ENCODE measurements around the gene PLCL1. TPM values are rescaled to one million over a fixed set of nuclear protein-coding genes. Genes with fewer than 3 reads are reported as not detected.
A peak's percentile ranks its signal among the peaks of the same experiment; 100 is the strongest.

Gene PLCL1
- total and polyA plus RNA-seq, 10 donors: 0.54 to 6.5 (median 4.0) TPM

GRCh38 chr2:198004921-198005829, 200.8 kb downstream of the PLCL1 start:
- Histone ChIP-seq H3K36me3 (no peaks in the 10 kb centered on the region), H3K27me3 (replicated peaks in 1 of 7) (no peaks in the 10 kb centered on the region), H3K27ac (peak overlapping the region in 7 of 8 donors; percentile 5 to 54 (median 37)), H3K4me3 (no peak overlapping the region), H3K9me3 (peaks cover 0 to 5% (median 0%) of the 10 kb centered on the region in 8 donors), H3K4me1 (no peaks in the 10 kb centered on the region)
- TF ChIP-seq POLR2AphosphoS5 (IDR thresholded peaks at IDR 0.05) (no peak), CTCF (IDR thresholded peaks at IDR 0.05 in 8 of 11, conservative IDR thresholded peaks at IDR 0.05 in 3 of 11) (no peak), POLR2A (IDR thresholded peaks at IDR 0.05) (no peak)
- no peak for DNase-seq
- WGBS, 5 donors: 76 to 86% (median 83%) methylated on average over 12 of the region's 12 CpGs
- intact Hi-C loops (cut with DNase I; ENCODE audit: low total_unique reads): no loop called here

GRCh38 chr2:198006733-198007132, 202.3 kb downstream of the PLCL1 start:
- H3K4me1 ChIP-seq: no peaks in the 10 kb centered on the region
- intact Hi-C loops (cut with DNase I; ENCODE audit: low total_unique reads): no loop called here
- H3K27ac ChIP-seq: no peak overlapping the region
- no peak overlapping the region for H3K4me3 ChIP-seq
- no peaks in the 10 kb centered on the region for H3K36me3 ChIP-seq
- H3K27me3 ChIP-seq (replicated peaks in 1 of 7): no peaks in the 10 kb centered on the region
- TF ChIP-seq CTCF (IDR thresholded peaks at IDR 0.05 in 8 of 11, conservative IDR thresholded peaks at IDR 0.05 in 3 of 11) (no peak), POLR2A (IDR thresholded peaks at IDR 0.05) (no peak)
- peaks cover 0 to 17% (median 6%) of the 10 kb centered on the region in 8 donors for H3K9me3 ChIP-seq
- no peak for DNase-seq
- whole genome bisulfite sequencing, 5 donors: 81 to 98% (median 95%) methylated on average over 1 of the region's 1 CpG

GRCh38 chr2:198008230-198008629, 203.8 kb downstream of the PLCL1 start:
- Histone ChIP-seq H3K4me1 (no peaks in the 10 kb centered on the region), H3K27me3 (replicated peaks in 1 of 7) (no peaks in the 10 kb centered on the region), H3K9me3 (peaks cover 4 to 27% (median 14%) of the 10 kb centered on the region in 8 donors), H3K27ac (no peak overlapping the region), H3K4me3 (no peak overlapping the region), H3K36me3 (no peaks in the 10 kb centered on the region)
- intact Hi-C loops (cut with DNase I; ENCODE audit: low total_unique reads): no loop called here
- DNase-seq: no peak
- WGBS, 5 donors: 51 to 77% (median 75%) methylated on average over 3 of the region's 3 CpGs
- no peak for TF ChIP-seq POLR2A (IDR thresholded peaks at IDR 0.05)
- no peak for TF ChIP-seq CTCF (IDR thresholded peaks at IDR 0.05 in 8 of 11, conservative IDR thresholded peaks at IDR 0.05 in 3 of 11)
- TF ChIP-seq POLR2AphosphoS5 (IDR thresholded peaks at IDR 0.05): no peak

GRCh38 chr2:198012025-198012424, 207.6 kb downstream of the PLCL1 start:
- no peak for TF ChIP-seq CTCF (IDR thresholded peaks at IDR 0.05 in 8 of 11, conservative IDR thresholded peaks at IDR 0.05 in 3 of 11)

More at GRCh38 chr2:198012025-198012424, 207.6 kb downstream of the PLCL1 start:
- Histone ChIP-seq H3K36me3 (no peaks in the 10 kb centered on the region), H3K9me3 (peaks cover 4 to 27% (median 14%) of the 10 kb centered on the region in 8 donors), H3K4me1 (no peaks in the 10 kb centered on the region), H3K27ac (no peak overlapping the region), H3K27me3 (replicated peaks in 1 of 7) (no peaks in the 10 kb centered on the region), H3K4me3 (no peak overlapping the region)
- DNase-seq: no peak
- intact Hi-C loops (cut with DNase I; ENCODE audit: low total_unique reads): no loop called here
